Ramos (cell line): ENCODE data around the gene STRADA.

ENCODE experiments used
- in situ Hi-C: fragments of 300-500 bp; cut with MboI; formaldehyde crosslinking; loops from one replicate; pipeline ENCODE4 v1.14.3; 2022; ENCODE audit warnings: low sequenced_read_pairs; ENCODE audit not compliant: unreplicated experiment

Gene STRADA

GRCh38 chr17:63686138-63686685 is 55.4 kb downstream of the STRADA start:
- in situ Hi-C loops = no loop called here

GRCh38 chr17:63685578-63685977 is 56.0 kb downstream of the STRADA start:
- in situ Hi-C loops = no loop called here

GRCh38 chr17:63685041-63685440 is 56.6 kb downstream of the STRADA start:
- in situ Hi-C loops = no loop called here

GRCh38 chr17:63682981-63683380 is 58.6 kb downstream of the STRADA start:
- in situ Hi-C loops = no loop called here

- in situ Hi-C loops = no loop called here
These were observed 59.2 kb downstream of the STRADA start for GRCh38 chr17:63682441-63682840.

GRCh38 chr17:63681530-63681929 is 60.1 kb downstream of the STRADA start:
- in situ Hi-C loops = no loop called here

GRCh38 chr17:63680700-63681099 is 60.9 kb downstream of the STRADA start:
- in situ Hi-C loops = no loop called here

GRCh38 chr17:63679214-63679613 is 62.4 kb downstream of the STRADA start:
- in situ Hi-C loops = no loop called here

- in situ Hi-C loops = no loop called here
These were observed 65.0 kb downstream of the STRADA start for GRCh38 chr17:63676584-63676983.

- in situ Hi-C loops = no loop called here
These were observed 65.7 kb downstream of the STRADA start for GRCh38 chr17:63675607-63676546.

GRCh38 chr17:63675231-63675606 is 66.4 kb downstream of the STRADA start:
- in situ Hi-C loops = no loop called here

GRCh38 chr17:63672856-63673255 is 68.7 kb downstream of the STRADA start:
- in situ Hi-C loops = no loop called here

GRCh38 chr17:63665527-63666214 is 75.9 kb downstream of the STRADA start:
- in situ Hi-C loops = no loop called here

GRCh38 chr17:63659850-63660249 is 81.7 kb downstream of the STRADA start:
- in situ Hi-C loops = no loop called here

GRCh38 chr17:63658366-63658765 is 83.2 kb downstream of the STRADA start:
- in situ Hi-C loops = no loop called here

- in situ Hi-C loops = no loop called here
These were observed 83.8 kb downstream of the STRADA start for GRCh38 chr17:63657786-63658185.

- in situ Hi-C loops = no loop called here
These were observed 88.5 kb downstream of the STRADA start for GRCh38 chr17:63653050-63653449.
